ENCODE results near the gene SYCE3. TPM values are rescaled to one million over a fixed set of nuclear protein-coding genes. Genes with fewer than 3 reads are reported as not detected.

Gene SYCE3
- total RNA-seq, 2 donors from 2014 or later, result not detected

GRCh38 chr22:50526108-50526833 lies 36.4 kb downstream of the SYCE3 start:
- H3K27ac ChIP-seq, result peak overlapping the region; percentile 86 to 89
- no peaks in the 10 kb centered on the region for H3K9me3 ChIP-seq
- peak; percentile 72 for DNase-seq (ENCODE audit: low spot score)
- peak overlapping the region; percentile 64 to 85 for H3K4me3 ChIP-seq
- TF ChIP-seq CTCF (IDR thresholded peaks at IDR 0.05), result peak; percentile 64 to 76
- H3K27me3 ChIP-seq, result peaks cover 0 to 4% of the 10 kb centered on the region in 2 donors
- H3K4me1 ChIP-seq, result peaks cover 0 to 52% of the 10 kb centered on the region in 2 donors
- peaks cover 27% of the 10 kb centered on the region for H3K36me3 ChIP-seq

- Histone ChIP-seq H3K27me3 (no peaks in the 10 kb centered on the region), H3K36me3 (peaks cover 32% of the 10 kb centered on the region), H3K4me1 (peaks cover 0 to 48% of the 10 kb centered on the region in 2 donors), H3K4me3 (peak overlapping the region; percentile 64 to 85), H3K9me3 (no peaks in the 10 kb centered on the region), H3K27ac (peak overlapping the region; percentile 86 to 89)
- DNase-seq (ENCODE audit: low spot score), result no peak
- TF ChIP-seq CTCF (IDR thresholded peaks at IDR 0.05), result no peak
Observed at GRCh38 chr22:50525858-50526107, 36.9 kb downstream of the SYCE3 start.

- peak in 1 of 2 donors; percentile 15 for TF ChIP-seq CTCF (IDR thresholded peaks at IDR 0.05)
- H3K27me3 ChIP-seq, result no peaks in the 10 kb centered on the region
- peak within 1 kb of the TSS; percentile 64 to 85 for H3K4me3 ChIP-seq
- no peaks in the 10 kb centered on the region for H3K9me3 ChIP-seq
- peaks cover 0 to 43% of the 10 kb centered on the region in 2 donors for H3K4me1 ChIP-seq
- peak; percentile 96 for DNase-seq (ENCODE audit: low spot score)
- peak within 1 kb of the TSS; percentile 86 to 89 for H3K27ac ChIP-seq
- peaks cover 34% of the 10 kb centered on the region for H3K36me3 ChIP-seq
Observed at GRCh38 chr22:50525104-50525857, 37.4 kb downstream of the SYCE3 start, which contains the start of gene SCO2. SCO2 (minus strand) TSS chr22:50525598; CDS start chr22:50524411, 1,187 bp downstream.

- DNase-seq (ENCODE audit: low spot score), result no peak
- Histone ChIP-seq H3K9me3 (no peaks in the 10 kb centered on the region), H3K27me3 (no peaks in the 10 kb centered on the region), H3K4me1 (peaks cover 0 to 38% of the 10 kb centered on the region in 2 donors), H3K4me3 (peak overlapping the region; percentile 64 to 85), H3K27ac (peak overlapping the region; percentile 86 to 89), H3K36me3 (peaks cover 40% of the 10 kb centered on the region)
- TF ChIP-seq CTCF (IDR thresholded peaks at IDR 0.05), result no peak
Observed at GRCh38 chr22:50524676-50525103, 38.0 kb downstream of the SYCE3 start.

GRCh38 chr22:50523806-50524675 lies 38.7 kb downstream of the SYCE3 start:
- H3K27ac ChIP-seq, result no peak overlapping the region
- TF ChIP-seq CTCF (IDR thresholded peaks at IDR 0.05), result no peak

More at GRCh38 chr22:50523806-50524675, 38.7 kb downstream of the SYCE3 start:
- Histone ChIP-seq H3K4me1 (peaks cover 0 to 31% of the 10 kb centered on the region in 2 donors), H3K4me3 (peak overlapping the region; percentile 64 to 85), H3K36me3 (peaks cover 46% of the 10 kb centered on the region), H3K9me3 (no peaks in the 10 kb centered on the region), H3K27me3 (no peaks in the 10 kb centered on the region)
- DNase-seq (ENCODE audit: low spot score), result no peak

All from right atrium auricular region (tissue), 2 donors.